Measurements from ENCODE around the gene PRR36. TPM values are rescaled to one million over a fixed set of nuclear protein-coding genes. Genes with fewer than 3 reads are reported as not detected.

PRR36 gene
- total RNA-seq, 1 donor from 2014 or later: 20.9 TPM

DNA sequence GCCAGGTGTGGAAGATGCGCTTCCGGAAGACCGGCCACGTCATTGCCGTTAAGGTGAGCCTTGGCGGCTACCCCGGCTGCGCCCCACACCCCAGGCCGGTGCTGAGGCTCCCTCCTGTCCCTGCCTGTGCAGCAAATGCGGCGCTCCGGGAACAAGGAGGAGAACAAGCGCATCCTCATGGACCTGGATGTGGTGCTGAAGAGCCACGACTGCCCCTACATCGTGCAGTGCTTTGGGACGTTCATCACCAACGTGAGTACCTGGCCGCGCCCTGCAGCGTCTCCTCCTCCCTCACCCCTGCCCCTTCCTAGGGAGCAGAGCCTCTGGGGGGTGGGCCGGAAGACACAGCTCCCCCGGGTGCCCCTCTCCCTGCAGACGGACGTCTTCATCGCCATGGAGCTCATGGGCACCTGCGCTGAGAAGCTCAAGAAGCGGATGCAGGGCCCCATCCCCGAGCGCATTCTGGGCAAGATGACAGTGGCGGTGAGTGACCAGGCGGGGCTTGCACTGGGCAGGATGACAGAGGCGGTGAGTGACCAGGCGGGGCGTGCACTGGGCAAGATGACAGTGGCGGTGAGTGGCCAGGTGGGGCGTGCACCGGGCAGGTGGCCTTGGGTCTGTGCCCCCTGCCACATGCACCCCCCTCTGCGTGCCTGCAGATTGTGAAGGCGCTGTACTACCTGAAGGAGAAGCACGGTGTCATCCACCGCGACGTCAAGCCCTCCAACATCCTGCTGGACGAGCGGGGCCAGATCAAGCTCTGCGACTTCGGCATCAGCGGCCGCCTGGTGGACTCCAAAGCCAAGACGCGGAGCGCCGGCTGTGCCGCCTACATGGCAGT lies 36.4 kb upstream of the PRR36 start:
- peaks cover 5% of the 10 kb centered on the region for H3K4me1 Mint-ChIP-seq
- H3K4me3 Mint-ChIP-seq: peak overlapping the region; percentile 61
- H3K36me3 Mint-ChIP-seq (ENCODE audit: low read depth): peaks cover 2% of the 10 kb centered on the region
- H3K27me3 Mint-ChIP-seq (ENCODE audit: low read depth): peaks cover 27% of the 10 kb centered on the region
- no peak for DNase-seq (ENCODE audit: low read depth, low spot score)
- no peaks in the 10 kb centered on the region for H3K9me3 Mint-ChIP-seq
- TF ChIP-seq, protein P1, sequence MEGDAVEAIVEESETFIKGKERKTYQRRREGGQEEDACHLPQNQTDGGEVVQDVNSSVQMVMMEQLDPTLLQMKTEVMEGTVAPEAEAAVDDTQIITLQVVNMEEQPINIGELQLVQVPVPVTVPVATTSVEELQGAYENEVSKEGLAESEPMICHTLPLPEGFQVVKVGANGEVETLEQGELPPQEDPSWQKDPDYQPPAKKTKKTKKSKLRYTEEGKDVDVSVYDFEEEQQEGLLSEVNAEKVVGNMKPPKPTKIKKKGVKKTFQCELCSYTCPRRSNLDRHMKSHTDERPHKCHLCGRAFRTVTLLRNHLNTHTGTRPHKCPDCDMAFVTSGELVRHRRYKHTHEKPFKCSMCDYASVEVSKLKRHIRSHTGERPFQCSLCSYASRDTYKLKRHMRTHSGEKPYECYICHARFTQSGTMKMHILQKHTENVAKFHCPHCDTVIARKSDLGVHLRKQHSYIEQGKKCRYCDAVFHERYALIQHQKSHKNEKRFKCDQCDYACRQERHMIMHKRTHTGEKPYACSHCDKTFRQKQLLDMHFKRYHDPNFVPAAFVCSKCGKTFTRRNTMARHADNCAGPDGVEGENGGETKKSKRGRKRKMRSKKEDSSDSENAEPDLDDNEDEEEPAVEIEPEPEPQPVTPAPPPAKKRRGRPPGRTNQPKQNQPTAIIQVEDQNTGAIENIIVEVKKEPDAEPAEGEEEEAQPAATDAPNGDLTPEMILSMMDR (conservative IDR thresholded peaks at IDR 0.05): no peak
- H3K27ac Mint-ChIP-seq (ENCODE audit: unreplicated experiment): no peak overlapping the region

DNA sequence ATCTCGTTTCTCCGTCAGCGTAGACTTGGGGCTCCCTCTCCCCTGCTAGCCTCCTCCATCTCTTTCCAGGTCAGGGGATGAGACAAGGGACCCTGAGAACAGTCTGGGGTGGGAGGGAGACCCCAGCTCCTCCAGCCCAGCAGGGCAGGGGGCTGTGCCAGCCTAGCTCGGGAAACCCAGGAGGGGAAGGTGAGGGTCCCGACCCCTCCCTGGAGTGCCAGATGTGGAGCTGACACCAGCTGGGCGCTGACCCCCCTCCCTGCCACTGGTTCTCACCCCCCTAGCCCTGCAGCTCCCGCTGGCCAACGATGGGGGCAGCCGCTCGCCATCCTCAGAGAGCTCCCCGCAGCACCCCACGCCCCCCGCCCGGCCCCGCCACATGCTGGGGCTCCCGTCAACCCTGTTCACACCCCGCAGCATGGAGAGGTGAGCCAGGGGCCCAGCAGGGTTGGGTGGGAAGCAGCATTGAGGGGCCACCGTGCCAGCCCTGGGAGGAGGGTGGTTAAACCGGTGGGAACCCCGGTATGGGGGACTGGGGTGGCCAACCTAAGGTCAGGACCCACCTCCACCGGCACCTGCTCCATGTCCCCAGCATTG lies 35.4 kb upstream of the PRR36 start:
- Mint-ChIP-seq H3K4me1 (peaks cover 12% of the 10 kb centered on the region), H3K27me3 (ENCODE audit: low read depth) (peaks cover 18% of the 10 kb centered on the region), H3K9me3 (no peaks in the 10 kb centered on the region), H3K4me3 (no peak overlapping the region), H3K27ac (ENCODE audit: unreplicated experiment) (no peak overlapping the region), H3K36me3 (ENCODE audit: low read depth) (peaks cover 2% of the 10 kb centered on the region)
- DNase-seq (ENCODE audit: low read depth, low spot score): no peak
- TF ChIP-seq, protein P1 (conservative IDR thresholded peaks at IDR 0.05): no peak

DNA sequence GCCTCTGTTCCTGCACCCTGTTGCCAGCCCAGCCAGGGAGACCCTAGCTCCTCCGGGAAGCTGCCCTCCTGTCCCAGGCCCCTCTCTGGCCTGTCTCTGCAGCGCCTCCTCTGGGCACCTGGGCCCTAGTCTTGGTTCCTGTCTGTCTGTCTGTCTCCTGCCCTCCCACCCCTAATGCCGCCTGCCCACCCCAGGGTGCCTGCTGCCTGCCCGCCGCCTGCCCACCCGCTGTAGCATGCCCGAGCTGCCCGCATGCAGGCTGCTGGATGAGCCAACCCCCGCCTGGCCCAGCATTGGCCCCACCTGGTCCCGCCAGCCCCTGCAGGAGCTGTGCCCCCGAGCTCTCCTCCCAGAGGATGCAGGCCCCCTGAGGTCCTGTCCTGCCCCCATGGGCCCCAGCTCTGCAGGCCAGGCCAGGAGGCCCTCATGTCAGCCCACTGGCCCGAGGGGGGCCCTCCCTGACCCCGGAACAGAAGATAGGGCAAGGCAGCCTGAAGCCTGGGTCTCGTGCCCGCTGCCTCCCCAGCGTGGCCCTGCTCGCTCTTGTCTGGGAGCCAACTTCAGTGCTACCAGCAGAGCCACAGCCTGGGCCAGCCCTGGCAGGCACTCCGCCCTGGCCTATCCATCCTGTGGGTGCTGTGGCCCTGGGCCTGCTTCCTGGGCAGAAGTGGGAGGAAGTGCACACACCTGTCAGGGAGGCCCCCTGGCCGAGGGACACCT lies 34.7 kb upstream of the PRR36 start:
- Mint-ChIP-seq H3K9me3 (no peaks in the 10 kb centered on the region), H3K4me3 (peak overlapping the region; percentile 62), H3K27me3 (ENCODE audit: low read depth) (peaks cover 14% of the 10 kb centered on the region), H3K36me3 (ENCODE audit: low read depth) (peaks cover 2% of the 10 kb centered on the region), H3K4me1 (peaks cover 14% of the 10 kb centered on the region), H3K27ac (ENCODE audit: unreplicated experiment) (no peak overlapping the region)
- TF ChIP-seq, protein P1 (conservative IDR thresholded peaks at IDR 0.05): no peak
- no peak for DNase-seq (ENCODE audit: low read depth, low spot score)

DNA sequence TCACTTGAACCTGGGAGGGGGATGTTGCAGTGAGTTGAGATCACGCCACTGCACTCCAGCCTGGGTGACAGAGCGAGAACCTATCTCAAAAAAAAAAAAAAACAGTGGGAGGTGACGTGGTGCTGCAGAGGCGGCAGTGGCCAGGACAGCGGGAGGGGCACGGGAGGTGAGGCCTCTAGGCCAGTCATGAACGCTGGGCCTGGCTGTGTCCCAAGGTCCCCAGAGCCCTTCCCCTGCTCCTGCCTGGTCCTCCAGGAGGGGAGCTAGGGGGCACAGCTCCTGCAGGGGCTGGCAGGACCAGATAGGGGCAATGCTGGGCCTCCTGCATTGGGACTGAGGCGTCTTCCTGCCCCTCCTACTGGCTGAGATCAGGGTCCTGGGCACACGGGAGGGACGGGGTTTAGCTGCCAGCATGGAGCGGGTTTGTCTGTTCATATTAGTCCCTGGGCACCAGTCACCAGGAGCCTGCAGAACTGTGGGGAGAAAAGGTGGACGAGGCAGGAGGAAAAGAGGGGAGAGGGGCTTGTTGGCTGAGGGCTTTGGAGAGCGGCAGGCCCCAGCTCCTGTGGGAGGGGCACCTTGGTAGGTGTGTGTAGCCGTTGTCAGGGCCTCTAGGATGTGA lies 34.0 kb upstream of the PRR36 start:
- H3K4me3 Mint-ChIP-seq: peak overlapping the region; percentile 62
- H3K27ac Mint-ChIP-seq (ENCODE audit: unreplicated experiment): no peak overlapping the region
- peaks cover 19% of the 10 kb centered on the region for H3K4me1 Mint-ChIP-seq
- no peaks in the 10 kb centered on the region for H3K9me3 Mint-ChIP-seq
- H3K27me3 Mint-ChIP-seq (ENCODE audit: low read depth): peaks cover 14% of the 10 kb centered on the region
- H3K36me3 Mint-ChIP-seq (ENCODE audit: low read depth): peaks cover 2% of the 10 kb centered on the region
- DNase-seq (ENCODE audit: low read depth, low spot score): no peak
- TF ChIP-seq, protein P1 (conservative IDR thresholded peaks at IDR 0.05): no peak

DNA sequence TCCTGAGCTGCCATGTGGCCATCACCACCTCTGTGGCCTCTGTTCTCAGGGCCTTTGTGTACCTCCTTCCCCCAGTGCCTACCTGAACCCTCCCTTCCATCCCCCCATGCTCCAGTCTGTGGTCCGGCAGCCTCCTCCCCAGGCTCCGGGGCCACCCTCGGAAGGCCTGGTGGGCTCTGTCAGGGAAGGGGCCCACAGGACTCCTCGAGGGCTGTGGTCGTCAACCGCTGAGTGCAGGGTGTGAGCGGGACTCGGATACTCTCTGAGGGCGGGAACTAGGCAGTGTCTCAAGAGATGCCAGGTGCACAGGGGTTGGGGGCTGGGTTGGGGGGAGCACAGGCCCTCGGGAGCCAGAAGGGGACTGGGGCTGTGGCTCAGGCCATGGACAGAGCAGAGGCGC lies 33.4 kb upstream of the PRR36 start:
- Mint-ChIP-seq H3K36me3 (ENCODE audit: low read depth) (peaks cover 2% of the 10 kb centered on the region), H3K27me3 (ENCODE audit: low read depth) (peaks cover 12% of the 10 kb centered on the region), H3K27ac (ENCODE audit: unreplicated experiment) (no peak overlapping the region), H3K4me3 (no peak overlapping the region), H3K9me3 (no peaks in the 10 kb centered on the region), H3K4me1 (peaks cover 23% of the 10 kb centered on the region)
- TF ChIP-seq, protein P1 (conservative IDR thresholded peaks at IDR 0.05): no peak
- DNase-seq (ENCODE audit: low read depth, low spot score): no peak

Measured in neural crest cell (in vitro differentiated cells).